DOHH2 (cell line): ENCODE measurements around the gene ZDHHC17.

Experiments used
- H3F3A ChIP-seq: fragments of 200-600 bp; sonication (generic), shearing (Covaris generic); 2 replicates; pipeline ENCODE4 v1.6.0; 2016; ENCODE audit warnings: antibody characterized with exemption, mild to moderate bottlenecking; ENCODE audit not compliant: control insufficient read depth, insufficient read depth
- H3K27ac ChIP-seq: fragments of 200-600 bp; sonication (generic); 2 replicates; pipeline ENCODE4 v1.5.1; 2014; ENCODE audit warnings: low read depth, mild to moderate bottlenecking, low read length, moderate library complexity
- H3K27me3 ChIP-seq: fragments of 200-600 bp; sonication (generic); 2 replicates; pipeline ENCODE4 v1.6.1; 2014; ENCODE audit warnings: mild to moderate bottlenecking, low read length, mixed read lengths; ENCODE audit not compliant: control insufficient read depth
- H3K36me3 ChIP-seq: fragments of 200-600 bp; sonication (generic); 2 replicates; pipeline ENCODE4 v1.6.1; 2014; ENCODE audit warnings: mild to moderate bottlenecking, low read length, moderate library complexity, mixed read lengths; ENCODE audit not compliant: control insufficient read depth
- H3K4me1 ChIP-seq: fragments of 200-600 bp; sonication (generic); 2 replicates; pipeline ENCODE4 v1.6.1; 2014; ENCODE audit warnings: mild to moderate bottlenecking, low read length, mixed read lengths; ENCODE audit not compliant: control insufficient read depth
- H3K4me2 ChIP-seq: fragments of 200-600 bp; sonication (generic); 2 replicates; pipeline ENCODE4 v1.6.0; 2014; ENCODE audit warnings: mild to moderate bottlenecking, low read length, moderate library complexity
- H3K4me3 ChIP-seq: fragments of 200-600 bp; sonication (generic); 2 replicates; pipeline ENCODE4 v1.5.1; 2014; ENCODE audit warnings: mild to moderate bottlenecking, low read length, mixed read lengths
- H3K79me2 ChIP-seq: fragments of 200-600 bp; sonication (generic); 2 replicates; pipeline ENCODE4 v1.6.1; 2014; ENCODE audit warnings: mild to moderate bottlenecking, low read length, mixed read lengths; ENCODE audit not compliant: control insufficient read depth
- H3K9me2 ChIP-seq: fragments of 200-600 bp; sonication (generic); replicated peaks from 2 replicates; pipeline ENCODE4 v1.6.1; 2014; ENCODE audit warnings: mild to moderate bottlenecking, low read length, mixed read lengths; ENCODE audit not compliant: control insufficient read depth
- H3K9me3 ChIP-seq: fragments of 200-600 bp; sonication (generic); 2 replicates; pipeline ENCODE4 v1.6.1; 2014; ENCODE audit warnings: antibody characterized with exemption, low read length, mixed read lengths; ENCODE audit not compliant: control insufficient read depth, insufficient read depth
- H4K20me1 ChIP-seq: fragments of 200-600 bp; sonication (generic); 2 replicates; pipeline ENCODE4 v1.6.0; 2014; ENCODE audit warnings: low read depth, mild to moderate bottlenecking, antibody characterized with exemption, low read length, moderate library complexity; ENCODE audit not compliant: control insufficient read depth, insufficient read depth
- EZH2phosphoT487 ChIP-seq: fragments of 200-600 bp; sonication (generic); IDR thresholded peaks from 2 replicates; pipeline ENCODE4 v1.6.1; 2017; ENCODE audit warnings: borderline replicate concordance, mild to moderate bottlenecking, antibody characterized with exemption, low read length, moderate library complexity, mixed read lengths
- TF ChIP-seq, protein P1 (sequence below): fragments of 200-600 bp; sonication (generic); IDR thresholded peaks from one replicate; pipeline ENCODE4 v1.5.1; 2014; ENCODE audit warnings: antibody characterized with exemption, mild to moderate bottlenecking, low read depth, low read length; ENCODE audit not compliant: poor library complexity, severe bottlenecking

ZDHHC17 gene

DNA sequence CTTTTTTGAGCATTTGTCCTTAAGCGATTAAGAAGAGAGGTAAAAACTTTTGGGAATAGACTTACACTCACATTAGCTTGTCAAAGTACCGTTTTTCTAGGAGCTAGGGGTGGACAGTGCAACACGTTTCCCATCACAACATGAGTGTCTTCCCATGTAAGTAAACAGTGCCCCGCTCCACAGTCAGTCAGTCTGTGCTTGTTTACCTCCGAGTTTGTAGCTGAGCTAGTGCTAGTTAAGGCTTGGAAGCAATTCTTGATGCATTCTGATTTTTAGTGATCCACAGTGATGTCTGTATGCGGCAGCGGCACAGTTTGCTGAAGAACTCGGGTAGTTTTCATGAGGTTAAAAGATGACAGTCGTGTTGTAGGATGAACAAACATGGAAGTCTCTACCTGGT lies 941 bp downstream of the ZDHHC17 start:
- peak overlapping the region; percentile 89 for H3K4me3 ChIP-seq
- peaks cover 21% of the 10 kb centered on the region for H3K4me1 ChIP-seq
- TF ChIP-seq, protein P1, sequence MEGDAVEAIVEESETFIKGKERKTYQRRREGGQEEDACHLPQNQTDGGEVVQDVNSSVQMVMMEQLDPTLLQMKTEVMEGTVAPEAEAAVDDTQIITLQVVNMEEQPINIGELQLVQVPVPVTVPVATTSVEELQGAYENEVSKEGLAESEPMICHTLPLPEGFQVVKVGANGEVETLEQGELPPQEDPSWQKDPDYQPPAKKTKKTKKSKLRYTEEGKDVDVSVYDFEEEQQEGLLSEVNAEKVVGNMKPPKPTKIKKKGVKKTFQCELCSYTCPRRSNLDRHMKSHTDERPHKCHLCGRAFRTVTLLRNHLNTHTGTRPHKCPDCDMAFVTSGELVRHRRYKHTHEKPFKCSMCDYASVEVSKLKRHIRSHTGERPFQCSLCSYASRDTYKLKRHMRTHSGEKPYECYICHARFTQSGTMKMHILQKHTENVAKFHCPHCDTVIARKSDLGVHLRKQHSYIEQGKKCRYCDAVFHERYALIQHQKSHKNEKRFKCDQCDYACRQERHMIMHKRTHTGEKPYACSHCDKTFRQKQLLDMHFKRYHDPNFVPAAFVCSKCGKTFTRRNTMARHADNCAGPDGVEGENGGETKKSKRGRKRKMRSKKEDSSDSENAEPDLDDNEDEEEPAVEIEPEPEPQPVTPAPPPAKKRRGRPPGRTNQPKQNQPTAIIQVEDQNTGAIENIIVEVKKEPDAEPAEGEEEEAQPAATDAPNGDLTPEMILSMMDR, result no peak
- TF ChIP-seq EZH2phosphoT487, result no peak

DNA sequence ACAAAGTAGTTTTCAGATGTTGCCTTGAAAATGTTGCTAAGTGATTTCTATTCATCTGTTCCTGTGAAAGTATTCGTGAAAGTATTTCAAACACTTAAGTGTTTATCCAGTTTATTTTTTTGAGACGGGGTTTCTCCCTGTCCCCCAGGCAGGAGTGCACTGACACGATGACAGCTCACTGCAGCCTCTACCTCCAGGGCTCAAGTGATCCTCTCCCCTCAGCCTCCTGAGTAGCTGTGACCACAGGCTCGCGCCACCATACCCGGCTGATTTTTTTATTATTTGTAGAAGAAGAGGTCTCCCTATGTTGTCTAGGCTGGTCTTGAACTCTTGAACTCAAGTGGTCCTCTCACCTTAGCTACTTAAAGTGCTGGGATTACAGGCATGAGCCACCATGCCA lies 1.7 kb downstream of the ZDHHC17 start:
- H3K27me3 ChIP-seq, result no peaks in the 10 kb centered on the region
- no peaks in the 10 kb centered on the region for H4K20me1 ChIP-seq
- H3K4me1 ChIP-seq, result peaks cover 21% of the 10 kb centered on the region
- H3F3A ChIP-seq, result no peaks in the 10 kb centered on the region
- peak overlapping the region; percentile 89 for H3K4me3 ChIP-seq
- H3K79me2 ChIP-seq, result peaks cover 65% of the 10 kb centered on the region
- peaks cover 13% of the 10 kb centered on the region for H3K36me3 ChIP-seq
- TF ChIP-seq, protein P1, result no peak
- TF ChIP-seq EZH2phosphoT487, result no peak
- peak overlapping the region; percentile 76 for H3K4me2 ChIP-seq
- H3K9me2 ChIP-seq, result no peaks in the 10 kb centered on the region
- H3K27ac ChIP-seq, result no peak overlapping the region
- H3K9me3 ChIP-seq, result no peaks in the 10 kb centered on the region

More for the DNA sequence above, 941 bp downstream of the ZDHHC17 start:
- Histone ChIP-seq H4K20me1 (no peaks in the 10 kb centered on the region), H3K27ac (peak overlapping the region; percentile 79), H3K27me3 (no peaks in the 10 kb centered on the region), H3K79me2 (peaks cover 57% of the 10 kb centered on the region), H3K36me3 (peaks cover 13% of the 10 kb centered on the region), H3K9me2 (no peaks in the 10 kb centered on the region), H3K9me3 (no peaks in the 10 kb centered on the region), H3K4me2 (peak overlapping the region; percentile 76), H3F3A (no peaks in the 10 kb centered on the region)

DNA sequence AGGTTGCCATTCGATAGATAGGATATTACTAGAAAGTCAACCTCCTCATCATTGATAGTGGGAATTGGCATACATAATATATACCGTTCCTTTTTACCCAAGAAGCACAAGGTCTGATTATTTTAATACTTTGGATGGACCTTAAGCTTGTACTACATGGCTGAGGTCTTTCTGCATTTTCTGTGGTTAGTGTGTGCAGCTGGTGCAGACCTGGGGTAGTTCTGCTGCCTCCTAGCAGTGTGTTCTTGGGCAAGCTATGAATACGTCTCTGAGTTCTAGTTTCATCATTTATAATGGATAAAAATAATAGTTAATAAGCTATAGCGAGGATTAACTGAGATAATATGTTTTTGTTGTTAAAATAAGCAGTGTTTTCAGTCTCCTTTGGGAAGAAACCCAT lies 2.2 kb downstream of the ZDHHC17 start:
- H3K4me1 ChIP-seq, result peaks cover 21% of the 10 kb centered on the region
- no peaks in the 10 kb centered on the region for H3K9me2 ChIP-seq
- TF ChIP-seq, protein P1, result no peak
- TF ChIP-seq EZH2phosphoT487, result no peak
- H4K20me1 ChIP-seq, result no peaks in the 10 kb centered on the region
- peaks cover 68% of the 10 kb centered on the region for H3K79me2 ChIP-seq
- H3K36me3 ChIP-seq, result peaks cover 13% of the 10 kb centered on the region
- no peak overlapping the region for H3K4me3 ChIP-seq
- no peaks in the 10 kb centered on the region for H3K27me3 ChIP-seq
- no peak overlapping the region for H3K4me2 ChIP-seq
- H3K27ac ChIP-seq, result no peak overlapping the region
- H3K9me3 ChIP-seq, result no peaks in the 10 kb centered on the region
- no peaks in the 10 kb centered on the region for H3F3A ChIP-seq

DNA sequence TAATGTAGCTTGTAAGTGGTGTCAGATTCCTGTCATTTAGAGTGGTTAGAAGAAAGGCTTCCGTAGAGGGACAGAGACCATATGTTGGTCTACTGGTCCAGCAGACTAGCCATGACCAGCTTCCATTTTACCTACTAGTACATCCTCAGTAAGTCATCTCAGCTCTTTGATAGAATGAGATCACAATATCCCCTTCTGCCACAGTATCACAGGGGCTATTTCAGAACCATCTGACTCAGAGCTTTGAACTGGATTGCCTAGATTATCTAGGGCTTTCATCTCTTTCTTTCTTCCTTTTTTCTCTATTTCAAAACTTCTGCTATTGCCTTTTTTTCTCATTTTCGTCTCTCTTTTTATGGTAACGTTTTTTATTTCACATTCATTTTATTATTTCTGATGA lies 4.7 kb downstream of the ZDHHC17 start:
- H4K20me1 ChIP-seq, result no peaks in the 10 kb centered on the region
- H3K79me2 ChIP-seq, result peaks cover 90% of the 10 kb centered on the region
- no peaks in the 10 kb centered on the region for H3K27me3 ChIP-seq
- peaks cover 13% of the 10 kb centered on the region for H3K36me3 ChIP-seq
- no peak overlapping the region for H3K4me3 ChIP-seq
- H3F3A ChIP-seq, result no peaks in the 10 kb centered on the region
- no peak overlapping the region for H3K4me2 ChIP-seq
- H3K9me3 ChIP-seq, result no peaks in the 10 kb centered on the region
- TF ChIP-seq, protein P1, result no peak
- H3K4me1 ChIP-seq, result peaks cover 15% of the 10 kb centered on the region
- H3K27ac ChIP-seq, result no peak overlapping the region
- H3K9me2 ChIP-seq, result no peaks in the 10 kb centered on the region
